HG03354 (cell line): ENCODE measurements around the gene MYH6.
"Not testable (repeated sequence)": the region's sequence is repeated elsewhere in the genome, so short reads cannot be mapped to it uniquely, and the experiment has no call there.

ENCODE experiments used
- ATAC-seq: cut with Tn5 transposase; IDR thresholded peaks from one replicate; pipeline ENCODE4 v1.9.1; 2021; ENCODE audit warnings: mild to moderate bottlenecking; ENCODE audit not compliant: unreplicated experiment, poor library complexity, severe bottlenecking

The MYH6 gene

GRCh38 chr14:23400496-23401149 is 7.5 kb downstream of the MYH6 start:
- not testable (repeated sequence) for ATAC-seq

GRCh38 chr14:23399591-23399990 is 8.5 kb downstream of the MYH6 start:
- no peak for ATAC-seq

- no peak for ATAC-seq
Observed at GRCh38 chr14:23399136-23399535, 8.9 kb downstream of the MYH6 start.

- no peak for ATAC-seq
Observed at GRCh38 chr14:23398348-23398747, 9.7 kb downstream of the MYH6 start.

GRCh38 chr14:23396781-23397407 is 11.2 kb downstream of the MYH6 start:
- ATAC-seq: no peak

GRCh38 chr14:23396126-23396525 is 11.9 kb downstream of the MYH6 start:
- no peak for ATAC-seq

GRCh38 chr14:23392613-23393012 is 15.5 kb downstream of the MYH6 start:
- ATAC-seq: no peak

GRCh38 chr14:23389871-23390270 is 18.2 kb downstream of the MYH6 start:
- not testable (repeated sequence) for ATAC-seq

GRCh38 chr14:23389396-23389795 is 18.7 kb downstream of the MYH6 start:
- no peak for ATAC-seq

GRCh38 chr14:23388996-23389395 is 19.1 kb downstream of the MYH6 start:
- ATAC-seq: no peak

- ATAC-seq: no peak
Observed at GRCh38 chr14:23387916-23388882, 19.9 kb downstream of the MYH6 start.

- ATAC-seq: no peak
Observed at GRCh38 chr14:23386999-23387398, 21.1 kb downstream of the MYH6 start.

GRCh38 chr14:23386266-23386657 is 21.8 kb downstream of the MYH6 start:
- not testable (repeated sequence) for ATAC-seq

- ATAC-seq: no peak
Observed at GRCh38 chr14:23385642-23386265, 22.3 kb downstream of the MYH6 start.

- ATAC-seq: no peak
Observed at GRCh38 chr14:23385244-23385641, 22.8 kb downstream of the MYH6 start.

GRCh38 chr14:23384364-23385080 is 23.6 kb downstream of the MYH6 start:
- ATAC-seq: no peak

- no peak for ATAC-seq
Observed at GRCh38 chr14:23382731-23383440, 25.2 kb downstream of the MYH6 start.

- ATAC-seq: no peak
Observed at GRCh38 chr14:23382276-23382675, 25.8 kb downstream of the MYH6 start.

- no peak for ATAC-seq
Observed at GRCh38 chr14:23381871-23382270, 26.2 kb downstream of the MYH6 start.
